ENCODE data around the gene ZFYVE28. TPM values are rescaled to one million over a fixed set of nuclear protein-coding genes. Genes with fewer than 3 reads are reported as not detected.

Gene ZFYVE28
- total RNA-seq, 2 donors from 2014 or later: 5.7 to 16.8 TPM

DNA sequence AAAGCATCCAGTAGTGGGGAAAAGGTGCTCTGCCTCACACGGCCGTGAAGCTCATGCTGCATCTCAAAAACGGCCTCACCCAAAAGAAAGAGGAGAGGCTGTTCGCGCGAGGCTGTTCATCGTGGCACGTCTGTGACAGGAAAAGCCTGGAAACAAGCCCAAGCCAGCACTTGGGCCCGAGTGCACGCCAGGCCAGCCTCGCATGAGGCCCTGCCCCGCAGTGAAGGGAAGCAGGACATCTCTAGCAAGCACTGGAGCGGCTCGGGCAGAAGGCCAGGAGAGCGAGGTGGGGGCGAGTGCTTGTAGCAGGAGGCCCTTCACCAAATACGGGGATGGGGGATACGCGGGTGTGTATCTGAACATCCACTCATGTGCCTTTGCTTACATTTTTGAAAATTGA, 116.6 kb downstream of the ZFYVE28 start:
- Histone ChIP-seq H3K4me3 (no peak overlapping the region), H3K36me3 (replicated peaks in 1 of 2; ENCODE audit: insufficient read depth in 1 of 2, low read depth in 2 of 2) (no peaks in the 10 kb centered on the region), H3K27ac (no peak overlapping the region), H3K4me1 (peaks cover under 1% of the 10 kb centered on the region), H3K27me3 (no peaks in the 10 kb centered on the region), H3K9me3 (peaks cover 0 to 5% (median 0%) of the 10 kb centered on the region in 3 donors)
- intact Hi-C loops (cut with DNase I): no loop called here
- 90 to 92% methylated on average over 18 to 19 of the region's 19 CpGs for WGBS, 2 donors
- no peak for DNase-seq
- TF ChIP-seq CTCF (IDR thresholded peaks at IDR 0.05): no peak
- no peak for TF ChIP-seq POLR2A (IDR thresholded peaks at IDR 0.05)
- ATAC-seq: no peak

- WGBS, 2 donors: 87 to 91% methylated on average over 10 to 14 of the region's 14 CpGs
These were observed 117.2 kb downstream of the ZFYVE28 start for GRCh38 chr4:2301225-2301642.

DNA sequence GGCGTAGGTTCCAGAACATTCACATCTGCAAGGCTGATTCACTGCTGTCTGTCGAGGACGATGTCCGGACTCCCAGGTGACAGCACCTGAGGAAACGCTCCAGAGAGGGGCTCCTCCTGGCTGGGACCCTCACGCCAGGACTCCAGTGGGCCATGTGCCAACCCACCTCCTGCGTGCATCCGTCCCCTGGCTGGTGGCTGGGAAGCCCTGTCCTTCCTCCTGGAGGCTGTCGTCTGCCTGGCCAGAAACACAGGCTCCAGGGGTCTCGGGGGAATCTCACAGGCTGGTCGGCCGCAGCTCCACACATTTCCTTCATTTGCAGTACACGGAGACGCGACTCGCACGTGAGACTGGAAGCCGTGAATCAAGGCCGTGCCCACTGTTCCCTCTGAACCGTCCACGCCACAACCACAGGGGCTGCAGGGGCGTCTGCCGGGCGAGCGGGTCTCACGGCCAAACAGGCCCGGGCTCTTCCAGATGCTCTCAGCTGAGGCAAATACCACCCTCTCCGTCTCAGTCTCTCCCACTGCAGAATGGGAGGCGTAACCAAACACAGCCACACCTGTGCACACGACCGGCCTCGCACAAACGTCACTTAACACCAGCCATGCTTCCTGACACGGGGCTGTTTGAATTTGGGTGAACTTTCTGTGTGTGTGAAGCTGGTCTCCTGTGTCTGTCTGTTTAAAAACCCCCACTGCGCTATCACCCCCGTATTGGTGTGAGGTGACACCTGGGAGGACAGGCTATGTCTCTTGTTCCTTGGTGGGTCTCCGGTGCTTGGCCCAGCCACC, 117.8 kb downstream of the ZFYVE28 start:
- H3K36me3 ChIP-seq (replicated peaks in 1 of 2; ENCODE audit: insufficient read depth in 1 of 2, low read depth in 2 of 2): no peaks in the 10 kb centered on the region
- no peak for ATAC-seq
- H3K27me3 ChIP-seq: no peaks in the 10 kb centered on the region
- no peak for TF ChIP-seq CTCF (IDR thresholded peaks at IDR 0.05)
- no peak for DNase-seq
- peaks cover 6% of the 10 kb centered on the region for H3K4me1 ChIP-seq
- intact Hi-C loops (cut with DNase I): no loop called here
- no peak overlapping the region for H3K4me3 ChIP-seq
- H3K9me3 ChIP-seq: peaks cover 0 to 5% (median 0%) of the 10 kb centered on the region in 3 donors
- WGBS, 2 donors: 91 to 92% methylated on average over 33 to 35 of the region's 37 CpGs
- no peak overlapping the region for H3K27ac ChIP-seq

More at GRCh38 chr4:2301225-2301642, 117.2 kb downstream of the ZFYVE28 start:
- DNase-seq (no peak), ATAC-seq (no peak)
- Histone ChIP-seq H3K9me3 (peaks cover 0 to 5% (median 0%) of the 10 kb centered on the region in 3 donors), H3K27me3 (no peaks in the 10 kb centered on the region), H3K27ac (no peak overlapping the region), H3K36me3 (replicated peaks in 1 of 2; ENCODE audit: insufficient read depth in 1 of 2, low read depth in 2 of 2) (no peaks in the 10 kb centered on the region), H3K4me1 (peaks cover 6% of the 10 kb centered on the region), H3K4me3 (no peak overlapping the region)
- no peak for TF ChIP-seq POLR2A (IDR thresholded peaks at IDR 0.05)
- no peak for TF ChIP-seq CTCF (IDR thresholded peaks at IDR 0.05)
- intact Hi-C loops (cut with DNase I): no loop called here

DNA sequence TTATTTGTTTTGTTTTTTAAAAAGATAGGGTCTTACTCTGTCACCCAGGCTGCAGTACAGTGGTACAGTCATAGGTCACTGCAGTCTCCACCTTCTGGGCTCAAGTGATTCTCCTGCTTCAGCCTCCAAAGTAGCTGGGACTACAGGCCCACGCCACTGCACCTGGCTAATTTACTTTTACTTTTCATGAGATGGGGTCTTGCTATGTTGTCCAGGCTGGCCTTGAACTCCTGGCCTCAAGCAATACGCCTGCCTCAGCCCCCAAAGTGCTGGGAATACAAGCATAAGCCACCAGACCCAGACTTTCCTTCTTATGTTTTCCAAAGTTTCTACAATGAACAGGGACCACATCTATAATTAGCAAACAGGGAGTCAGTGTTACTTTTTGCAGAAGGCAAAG, 118.7 kb downstream of the ZFYVE28 start:
- H3K36me3 ChIP-seq (replicated peaks in 1 of 2; ENCODE audit: insufficient read depth in 1 of 2, low read depth in 2 of 2): no peaks in the 10 kb centered on the region
- H3K9me3 ChIP-seq: peaks cover 0 to 5% (median 0%) of the 10 kb centered on the region in 3 donors
- WGBS, 2 donors: 78 to 98% methylated on average over 2 of the region's 2 CpGs
- intact Hi-C loops (cut with DNase I): no loop called here
- H3K4me3 ChIP-seq: no peak overlapping the region
- TF ChIP-seq POLR2A (IDR thresholded peaks at IDR 0.05) (no peak), CTCF (IDR thresholded peaks at IDR 0.05) (no peak)
- no peak overlapping the region for H3K27ac ChIP-seq
- DNase-seq (no peak), ATAC-seq (no peak)
- H3K27me3 ChIP-seq: no peaks in the 10 kb centered on the region
- H3K4me1 ChIP-seq: peaks cover 6% of the 10 kb centered on the region

Data from body of pancreas (tissue), 4 donors.